ENCODE measurements around the gene DISC1.

Gene DISC1

GRCh38 chr1:231879296-231879695 lies 252.7 kb downstream of the DISC1 start:
- no peak overlapping the region for H3K27ac ChIP-seq
- no peak for TF ChIP-seq ZFX (IDR thresholded peaks at IDR 0.05)
- no peak for TF ChIP-seq CTCF (conservative IDR thresholded peaks at IDR 0.05)

DNA sequence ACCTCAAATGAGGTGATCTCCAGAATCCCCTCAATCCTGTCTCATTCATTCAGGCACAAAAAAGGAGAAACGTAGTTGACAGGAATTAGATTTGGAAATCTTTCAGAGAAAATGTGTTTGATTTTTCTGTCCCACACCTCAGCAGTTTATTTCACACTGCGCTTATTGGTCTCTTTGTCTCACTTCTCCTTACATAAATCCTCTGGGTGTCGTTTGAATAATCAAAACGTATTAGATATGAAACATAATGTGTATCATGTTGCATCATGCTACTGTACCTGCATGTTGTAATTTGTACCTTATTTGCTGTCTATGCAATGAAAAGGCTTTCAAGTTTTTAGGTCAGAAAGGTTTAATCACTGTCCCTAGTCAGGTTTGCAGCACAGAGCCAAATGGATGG lies 255.7 kb downstream of the DISC1 start:
- H3K27ac ChIP-seq: no peak overlapping the region
- TF ChIP-seq ZFX (IDR thresholded peaks at IDR 0.05): no peak
- TF ChIP-seq CTCF (conservative IDR thresholded peaks at IDR 0.05): no peak

GRCh38 chr1:231882790-231883189 lies 256.2 kb downstream of the DISC1 start:
- no peak overlapping the region for H3K27ac ChIP-seq
- TF ChIP-seq ZFX (IDR thresholded peaks at IDR 0.05) (no peak), CTCF (conservative IDR thresholded peaks at IDR 0.05) (no peak)

DNA sequence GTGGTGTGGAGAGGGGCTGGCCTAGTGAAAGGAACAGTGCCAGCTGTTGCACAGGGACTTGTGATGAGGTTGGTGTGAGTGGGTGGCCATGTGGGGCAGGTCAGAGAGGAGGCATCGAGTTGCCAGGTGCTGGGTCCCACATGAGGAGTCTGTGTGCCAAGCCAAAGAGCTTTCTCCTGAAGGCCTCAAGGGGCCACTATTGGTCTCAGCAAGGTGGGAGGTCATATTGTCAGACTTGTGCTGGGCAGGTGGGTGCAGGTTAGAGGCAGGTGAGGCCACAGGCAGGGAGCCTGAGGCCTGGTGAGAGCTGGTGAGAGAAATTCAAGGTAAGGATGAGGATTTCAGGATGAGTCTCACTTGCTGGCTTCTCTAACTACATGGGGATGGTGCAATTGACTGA lies 256.8 kb downstream of the DISC1 start:
- no peak for TF ChIP-seq ZFX (IDR thresholded peaks at IDR 0.05)
- no peak for TF ChIP-seq CTCF (conservative IDR thresholded peaks at IDR 0.05)
- no peak overlapping the region for H3K27ac ChIP-seq

- TF ChIP-seq ZFX (IDR thresholded peaks at IDR 0.05) (no peak), CTCF (conservative IDR thresholded peaks at IDR 0.05) (no peak)
- no peak overlapping the region for H3K27ac ChIP-seq
Observed at GRCh38 chr1:231885209-231885854, 258.7 kb downstream of the DISC1 start.

GRCh38 chr1:231887166-231887565 lies 260.6 kb downstream of the DISC1 start:
- TF ChIP-seq ZFX (IDR thresholded peaks at IDR 0.05) (no peak), CTCF (conservative IDR thresholded peaks at IDR 0.05) (no peak)
- no peak overlapping the region for H3K27ac ChIP-seq

DNA sequence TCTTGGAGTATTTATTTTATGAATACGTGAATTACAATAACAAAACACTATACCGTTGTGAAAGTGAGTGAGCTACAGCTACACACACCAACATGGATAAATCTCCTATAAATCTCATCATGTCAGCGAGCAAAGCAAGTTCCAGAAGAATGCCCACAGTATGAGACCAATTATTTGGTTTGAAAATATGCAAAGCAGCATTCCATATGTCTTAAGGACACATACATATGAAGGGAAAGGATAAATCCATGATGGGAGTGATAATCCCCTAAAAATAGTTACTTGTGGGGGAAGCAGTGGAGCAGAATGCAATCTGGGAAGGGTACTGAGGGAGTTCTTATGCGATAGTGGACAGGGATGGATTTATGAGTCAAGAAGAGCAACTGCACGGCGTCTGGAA lies 261.3 kb downstream of the DISC1 start:
- no peak for TF ChIP-seq CTCF (conservative IDR thresholded peaks at IDR 0.05)
- TF ChIP-seq ZFX (IDR thresholded peaks at IDR 0.05): no peak
- H3K27ac ChIP-seq: no peak overlapping the region
